Stimulated activated CD8-positive, alpha-beta memory T cell treated with anti-CD3 and anti-CD28 coated beads, Interleukin-12 subunit alpha, Interleukin-12 subunit beta, amount 100 ng/mL, for 1 hour (primary cell): Measurements from ENCODE around the gene BMP4.
"Not testable (repeated sequence)": the region's sequence is repeated elsewhere in the genome, so short reads cannot be mapped to it uniquely, and the experiment has no call there.

ENCODE experiments used
- DNase-seq: peaks from one replicate; pipeline ENCODE4 v3.0.0-alpha.2; 2020; ENCODE audit warnings: low read depth

Gene BMP4

DNA sequence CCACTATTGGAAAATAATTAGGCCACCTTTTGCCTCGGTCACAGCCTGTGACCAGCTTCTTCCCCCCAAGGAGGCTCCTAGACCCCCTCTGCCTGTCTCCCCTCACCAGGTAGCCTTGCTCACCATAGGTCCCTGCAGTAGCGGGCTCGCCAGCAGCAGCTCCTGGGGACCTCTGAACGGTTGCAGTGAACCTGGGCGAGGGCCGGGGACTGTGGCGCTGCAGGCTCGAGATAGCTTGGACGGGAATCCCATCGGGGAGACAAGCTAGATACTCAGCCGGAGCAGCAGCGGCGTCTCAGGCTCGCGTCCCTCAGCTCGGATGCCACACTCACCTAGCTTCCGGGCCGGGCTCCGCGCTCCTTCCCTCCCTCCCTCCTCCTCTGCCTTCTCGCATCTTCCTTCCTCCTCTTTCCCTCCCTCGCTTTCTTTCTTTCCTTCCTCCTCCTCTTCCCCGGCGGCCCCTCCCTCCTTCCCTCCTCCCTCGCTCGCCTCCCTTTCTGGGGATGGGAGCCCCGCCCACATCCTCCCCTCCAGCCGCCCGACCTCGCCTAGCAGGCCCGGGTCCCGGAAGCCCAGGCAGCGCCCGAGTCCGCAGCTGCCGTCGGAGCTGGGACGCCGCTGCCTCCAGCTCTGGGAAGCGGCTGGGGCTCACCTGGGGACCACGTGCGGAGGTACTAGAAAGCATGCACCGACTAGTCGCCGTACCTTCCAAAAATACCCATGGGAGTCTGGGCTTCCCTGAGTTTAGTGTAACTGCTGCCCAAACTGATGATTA lies at the start of gene BMP4:
Gene BMP4 (minus strand): TSS at position 399 of the 775 bp plus-strand sequence. CDS start 4,603 bp downstream, outside the sequence.
- no peak for DNase-seq

DNA sequence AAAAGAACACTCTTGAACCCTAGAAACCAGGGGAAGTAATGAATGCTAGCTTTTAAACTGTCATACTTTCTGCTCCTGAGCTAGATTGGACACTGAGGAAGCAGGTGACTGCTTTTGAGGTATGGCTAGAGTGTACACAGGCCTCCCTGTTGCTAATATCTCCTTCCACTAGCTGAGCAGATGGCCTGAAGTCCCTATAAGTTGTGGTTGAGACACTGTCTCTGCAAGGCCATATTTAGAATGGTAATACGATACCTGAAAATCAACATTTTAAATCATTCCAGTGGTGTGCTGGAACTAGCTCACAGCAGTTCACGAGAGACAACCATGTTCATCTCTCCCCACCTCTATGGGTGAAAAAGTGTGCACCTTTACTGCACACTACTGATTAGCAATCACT lies 46.4 kb upstream of the BMP4 start:
- DNase-seq: no peak

DNA sequence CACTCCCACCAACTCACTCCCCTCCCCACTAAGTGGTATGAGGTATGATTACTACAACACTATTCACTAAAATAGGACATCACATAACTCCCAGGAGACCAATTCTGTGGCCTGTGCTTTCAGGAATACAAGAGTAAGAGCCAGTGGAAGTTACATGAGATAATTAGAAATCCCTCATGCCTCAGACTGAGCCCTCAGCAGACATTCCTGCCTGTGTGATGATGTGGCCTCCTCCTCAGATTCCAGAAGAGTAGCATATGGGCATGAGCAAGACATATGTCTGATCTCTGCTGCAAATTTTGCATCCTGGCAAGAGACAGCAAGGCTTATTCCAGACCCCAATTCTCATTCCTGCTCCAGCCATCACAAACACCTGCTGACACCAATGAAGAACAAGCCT lies 46.0 kb upstream of the BMP4 start:
- DNase-seq: no peak

DNA sequence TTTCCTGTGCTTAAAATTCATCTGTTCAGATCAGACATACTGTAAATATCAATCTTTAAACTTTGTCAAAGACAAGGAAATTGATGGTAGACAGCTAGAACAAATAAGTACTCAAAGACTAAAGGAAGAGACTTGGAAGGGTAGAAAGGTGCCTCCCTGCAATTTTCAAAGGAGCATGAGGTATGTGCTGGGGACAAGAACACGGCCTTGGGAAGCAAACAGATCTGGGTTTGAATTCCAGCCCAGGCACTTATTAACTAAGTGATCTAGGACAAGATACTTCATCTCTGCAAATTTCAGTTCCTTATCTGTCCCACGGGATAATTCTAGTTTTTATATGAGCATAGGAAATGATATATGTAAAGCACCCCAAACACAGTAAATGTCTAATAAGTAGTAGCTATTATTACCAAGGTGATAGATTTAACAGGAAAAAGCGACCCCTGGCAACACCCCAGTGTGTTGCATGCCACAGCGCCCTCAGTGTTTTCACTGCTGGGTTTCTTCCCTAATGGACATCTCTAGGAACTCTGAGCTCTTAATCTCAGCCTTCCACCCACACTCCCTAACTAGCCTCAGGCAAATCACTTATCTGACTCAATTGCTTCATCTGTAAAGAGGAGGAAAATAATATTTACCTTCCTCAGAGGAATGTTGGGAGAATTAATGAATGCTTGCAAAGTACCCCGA lies 44.7 kb upstream of the BMP4 start:
- no peak for DNase-seq

DNA sequence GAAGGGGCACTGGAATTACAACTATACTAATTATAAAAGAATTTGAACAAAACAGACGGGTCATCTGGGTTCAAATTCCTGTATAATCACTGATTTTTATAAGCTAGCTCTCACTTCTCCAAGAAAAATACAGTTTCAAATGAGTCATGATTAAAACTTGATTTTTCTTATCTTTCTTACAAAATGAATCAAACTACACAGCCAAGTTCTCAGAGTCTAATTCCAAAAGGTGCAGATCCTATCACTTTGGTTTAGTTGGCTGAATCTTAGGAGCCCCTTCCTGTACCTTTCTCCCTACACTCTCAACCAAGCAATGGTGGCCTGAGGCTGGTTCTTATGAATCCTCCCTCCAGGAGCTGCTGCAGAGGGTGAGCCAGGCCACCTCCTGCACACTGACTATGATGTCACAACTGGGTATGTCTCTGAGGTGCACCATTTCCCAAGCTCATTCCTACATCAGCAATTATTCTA lies 43.8 kb upstream of the BMP4 start:
- no peak for DNase-seq

DNA sequence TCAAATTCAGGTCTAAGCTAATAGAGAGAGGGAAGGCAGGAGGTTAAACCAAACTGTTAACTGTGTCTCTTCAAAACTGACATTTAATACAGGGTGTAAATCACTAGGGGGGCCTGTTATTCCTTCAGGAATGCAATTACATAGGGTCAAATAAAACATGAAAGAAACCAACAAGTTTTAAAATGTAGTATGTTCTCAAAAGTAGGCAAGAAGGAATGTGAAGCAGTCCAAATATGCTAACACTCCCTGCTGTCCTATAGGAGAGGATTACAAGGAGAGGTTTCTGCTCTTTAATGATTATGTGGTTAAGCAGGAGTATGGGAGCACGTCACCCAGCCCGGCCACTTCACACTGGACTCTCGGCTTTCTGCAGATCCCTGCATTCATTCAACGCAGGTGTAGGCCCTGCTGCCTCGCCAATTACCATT lies 42.5 kb upstream of the BMP4 start:
- no peak for DNase-seq

DNA sequence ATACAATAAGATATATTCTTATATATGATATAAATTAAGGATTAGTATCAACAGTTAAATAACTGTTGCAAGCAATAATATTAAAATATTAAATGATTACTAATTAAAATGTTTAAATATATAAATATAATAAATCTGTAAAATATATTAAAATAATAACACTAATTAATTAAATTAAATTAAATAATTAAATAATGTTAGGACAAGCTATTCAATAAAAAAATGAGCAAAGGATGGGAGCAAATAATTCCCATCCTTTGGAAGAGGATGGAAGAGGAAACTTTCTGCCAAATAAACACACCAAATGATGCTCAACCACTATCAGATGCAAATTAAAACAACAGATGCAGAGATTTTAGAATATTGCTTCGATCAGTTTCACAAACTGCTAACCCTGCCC lies 39.4 kb upstream of the BMP4 start:
- no peak for DNase-seq

DNA sequence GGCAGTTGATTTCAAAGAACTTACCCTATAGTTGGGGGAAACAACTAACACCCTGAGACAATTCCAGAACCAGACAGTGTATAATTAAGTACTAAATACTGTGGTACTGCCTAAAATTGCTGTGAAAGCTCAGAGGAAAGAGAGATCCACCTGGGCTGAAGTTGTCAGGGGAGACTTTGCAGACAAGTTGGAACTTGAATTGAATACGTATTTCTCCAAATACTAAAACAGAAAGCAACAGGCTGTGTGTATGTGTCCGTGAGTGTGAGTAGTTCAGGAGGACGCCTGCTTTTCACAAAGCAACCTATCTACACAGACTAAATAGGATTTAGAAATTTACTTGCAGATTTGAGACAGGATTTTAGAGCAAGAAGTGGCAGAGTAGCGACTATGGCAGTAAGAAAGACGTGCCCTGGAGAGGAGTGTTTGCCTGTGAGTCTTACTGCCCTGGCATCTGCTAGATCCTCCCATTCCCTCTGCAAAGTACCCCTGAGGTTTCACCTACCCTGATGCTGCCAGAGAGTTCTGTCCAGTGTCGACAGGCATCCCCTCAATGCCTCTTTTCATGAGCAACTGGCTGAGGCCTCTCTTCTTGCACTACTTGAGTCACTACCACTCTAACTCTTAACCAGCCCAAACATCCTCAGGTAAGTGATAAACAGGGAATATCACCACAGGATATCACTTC lies 37.4 kb upstream of the BMP4 start:
- DNase-seq: no peak

DNA sequence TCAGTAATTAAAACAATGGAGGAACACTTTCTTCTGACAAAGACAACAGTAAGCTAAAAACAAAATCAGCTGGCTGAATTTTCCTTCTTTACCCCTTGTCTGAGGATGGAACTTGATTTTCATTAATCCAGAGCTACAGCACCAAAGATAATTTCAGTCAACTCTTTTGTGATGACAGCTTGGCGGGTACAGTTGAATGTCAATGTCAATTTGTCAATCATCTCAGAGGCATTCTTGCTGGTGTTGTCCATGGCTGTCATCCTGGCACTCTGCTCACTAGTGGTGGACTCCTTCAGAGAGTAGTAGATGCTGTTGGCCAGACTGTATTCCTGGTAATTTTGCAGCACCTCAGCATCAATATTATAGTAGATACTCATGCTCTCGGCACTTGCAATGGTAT lies 34.4 kb upstream of the BMP4 start:
- no peak for DNase-seq

DNA sequence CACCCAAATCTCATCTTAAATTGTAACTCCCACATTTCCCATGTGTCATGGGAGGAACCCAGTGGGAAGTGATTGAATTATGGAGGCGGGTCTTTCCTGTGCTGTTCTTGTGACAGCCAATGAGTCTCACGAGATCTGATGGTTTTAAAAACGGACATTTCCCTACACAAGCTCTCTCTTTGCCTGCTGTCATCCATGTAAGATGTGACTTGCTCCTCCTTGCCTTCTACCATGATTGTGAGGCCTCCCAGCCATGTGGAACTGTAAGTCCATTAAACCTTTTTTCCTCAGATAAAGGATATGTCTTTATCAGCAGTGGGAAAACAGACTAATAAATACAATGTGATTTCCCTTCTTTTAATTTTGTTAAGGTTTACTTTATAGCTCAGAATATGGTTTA lies 30.1 kb upstream of the BMP4 start:
- DNase-seq: not testable (repeated sequence)

DNA sequence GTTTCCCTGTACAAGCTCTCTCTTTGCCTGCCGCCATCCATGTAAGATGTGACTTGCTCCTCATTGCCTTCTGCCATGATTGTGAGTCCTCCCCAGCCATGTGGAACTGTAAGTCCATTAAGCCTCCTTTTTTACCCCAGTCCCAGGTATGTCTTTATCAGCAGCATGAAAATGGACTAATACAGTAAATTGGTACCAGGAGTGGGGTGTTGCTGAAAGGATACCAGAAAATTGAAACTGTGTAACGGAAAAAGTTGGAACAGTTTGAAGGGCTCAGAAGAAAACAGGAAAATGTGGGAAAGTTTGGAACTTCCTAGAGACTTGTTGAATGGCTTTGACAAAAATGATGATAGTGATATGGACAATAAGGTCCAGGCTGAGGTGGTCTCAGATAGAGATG lies 28.3 kb upstream of the BMP4 start:
- not testable (repeated sequence) for DNase-seq

DNA sequence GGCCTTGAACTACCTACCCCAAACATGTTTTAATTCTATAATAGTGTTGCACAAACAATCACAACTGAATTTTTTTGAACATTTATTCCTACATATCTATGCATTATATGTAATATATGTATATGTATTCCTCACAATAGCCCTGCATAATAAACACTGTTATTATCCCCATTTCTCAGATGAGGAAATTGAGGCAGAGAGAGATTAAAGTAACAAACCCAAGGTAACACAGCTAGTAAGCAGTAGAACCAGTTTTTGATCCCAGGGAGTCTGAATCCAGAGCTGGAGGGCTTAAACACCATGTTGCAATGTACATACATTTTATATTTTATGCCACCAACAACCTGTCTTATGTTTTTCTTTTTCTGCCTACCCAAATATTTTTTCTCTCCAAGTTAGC lies 26.5 kb upstream of the BMP4 start:
- no peak for DNase-seq

DNA sequence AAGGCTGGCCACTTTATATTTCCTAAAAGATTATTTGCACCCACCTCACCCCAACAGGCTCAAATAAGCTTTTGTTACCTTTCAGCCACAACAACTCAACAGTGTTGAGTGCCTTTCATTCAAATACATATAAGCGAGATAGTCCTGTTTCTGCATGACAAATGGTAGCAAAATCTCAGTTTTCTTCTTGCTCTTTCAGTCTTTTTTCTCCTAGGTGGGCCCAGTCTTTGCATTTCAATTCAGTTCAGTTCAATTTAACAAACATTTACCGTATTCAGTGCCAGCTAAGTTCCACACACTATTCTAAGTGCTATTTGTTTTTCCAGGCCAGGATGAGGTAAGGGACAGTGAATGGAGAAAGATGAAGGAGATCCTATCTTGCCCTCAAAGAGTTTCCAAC lies 25.9 kb upstream of the BMP4 start:
- no peak for DNase-seq

DNA sequence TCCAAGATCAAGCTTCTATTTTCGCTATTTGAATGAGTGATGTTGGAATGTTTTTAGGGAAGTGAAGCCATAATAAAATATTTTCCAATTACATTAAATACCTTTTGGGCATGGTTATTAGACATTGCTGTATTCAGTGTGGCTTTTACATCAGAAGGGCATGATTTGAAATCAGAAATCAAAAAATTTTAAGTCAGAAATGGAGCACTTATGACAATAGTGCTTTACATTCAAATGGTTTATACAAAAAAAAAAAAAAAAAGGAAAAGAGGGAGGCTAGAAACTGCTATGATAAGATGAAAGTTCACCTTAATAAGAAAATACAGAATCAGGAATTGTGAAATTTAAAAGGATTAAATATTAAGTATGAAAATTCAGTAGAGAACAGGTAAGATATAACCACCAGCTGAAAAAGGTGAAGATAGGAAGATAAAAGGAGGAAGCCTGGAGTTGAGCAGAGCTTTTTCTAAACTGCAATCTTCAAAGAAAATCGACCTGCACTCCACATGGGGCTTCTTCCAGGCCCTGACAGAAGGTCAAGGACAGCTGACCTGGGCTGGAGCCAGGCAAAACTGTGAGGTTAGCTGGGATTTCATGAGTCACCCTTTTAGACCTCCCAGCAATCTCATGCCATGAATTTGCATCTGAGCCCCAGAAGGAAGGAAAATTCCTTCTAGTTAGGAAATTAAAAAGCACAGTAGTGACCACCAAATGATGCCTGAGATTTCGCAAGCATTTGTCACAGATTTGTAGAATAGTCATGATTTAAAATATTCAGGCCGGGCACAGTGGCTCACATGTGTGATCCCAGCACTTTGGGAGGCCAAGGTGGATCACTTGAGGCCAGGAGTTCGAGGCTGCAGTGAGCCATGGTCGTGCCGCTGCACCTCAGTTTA lies 23.4 kb upstream of the BMP4 start:
- DNase-seq: no peak

DNA sequence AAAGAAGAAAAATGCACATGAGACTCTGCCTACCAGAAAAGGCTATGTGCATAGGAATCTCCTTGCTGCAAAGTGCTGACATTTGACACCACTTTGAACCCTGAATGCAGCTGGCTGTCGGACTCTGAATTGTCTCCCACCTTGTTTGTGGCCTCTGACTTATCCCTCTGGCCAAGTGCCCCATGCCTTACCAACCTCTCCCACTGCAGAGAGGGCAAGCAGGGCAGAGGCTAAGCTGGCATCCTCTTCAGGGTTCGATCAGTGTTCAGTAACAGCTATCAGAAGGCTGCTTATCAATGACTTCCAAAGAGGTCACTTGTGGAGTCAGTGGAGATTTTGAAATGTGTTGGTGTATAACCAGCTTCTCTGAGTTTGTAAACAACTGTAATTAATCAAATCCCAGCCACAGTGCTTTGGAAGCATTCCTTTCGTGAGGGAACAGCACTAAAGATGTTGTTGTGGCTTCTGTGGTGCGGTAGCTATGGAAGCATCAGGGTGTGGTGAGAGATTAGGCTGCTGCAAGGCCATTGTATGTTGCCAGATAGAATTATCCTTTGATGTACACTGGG lies 22.6 kb upstream of the BMP4 start:
- no peak for DNase-seq

DNA sequence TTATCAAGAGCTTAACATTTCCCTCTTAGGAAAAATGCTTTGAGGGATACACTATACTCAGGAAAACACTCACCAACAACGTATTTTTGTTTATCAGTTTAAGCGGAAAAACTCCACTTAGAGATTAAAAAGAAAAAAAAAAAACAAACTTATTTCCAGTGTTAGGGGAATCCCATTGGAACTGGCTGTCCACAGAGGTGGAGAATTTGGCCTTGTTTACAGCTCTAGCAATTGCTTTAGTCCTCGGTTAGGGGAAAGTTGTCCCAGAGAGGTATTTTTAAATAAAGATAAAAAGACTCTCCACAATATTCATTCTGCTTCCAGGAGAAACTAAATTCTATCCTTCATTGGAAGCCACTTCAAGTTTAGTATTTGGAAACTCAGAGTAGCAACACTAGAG lies 21.6 kb upstream of the BMP4 start:
- DNase-seq: no peak

DNA sequence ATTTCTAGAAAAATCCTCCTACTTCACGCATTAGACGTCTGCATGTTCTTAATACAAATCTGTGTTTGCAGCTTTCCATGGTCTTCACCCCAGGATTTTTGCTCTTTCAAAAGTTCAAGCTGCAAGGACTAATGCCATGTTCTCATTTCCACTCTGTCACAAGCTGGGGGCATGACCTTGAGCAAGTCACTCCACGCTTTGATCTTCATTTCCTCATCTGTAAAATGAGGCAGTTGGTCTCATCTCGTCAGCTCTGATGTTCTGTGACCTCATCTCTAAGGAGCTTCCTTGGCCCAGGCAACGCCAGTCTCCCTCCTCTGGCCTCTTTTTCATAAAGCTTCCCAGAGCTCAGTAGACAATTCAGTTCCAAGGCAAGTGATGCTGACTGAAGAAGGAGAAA lies 18.8 kb upstream of the BMP4 start:
- no peak for DNase-seq

DNA sequence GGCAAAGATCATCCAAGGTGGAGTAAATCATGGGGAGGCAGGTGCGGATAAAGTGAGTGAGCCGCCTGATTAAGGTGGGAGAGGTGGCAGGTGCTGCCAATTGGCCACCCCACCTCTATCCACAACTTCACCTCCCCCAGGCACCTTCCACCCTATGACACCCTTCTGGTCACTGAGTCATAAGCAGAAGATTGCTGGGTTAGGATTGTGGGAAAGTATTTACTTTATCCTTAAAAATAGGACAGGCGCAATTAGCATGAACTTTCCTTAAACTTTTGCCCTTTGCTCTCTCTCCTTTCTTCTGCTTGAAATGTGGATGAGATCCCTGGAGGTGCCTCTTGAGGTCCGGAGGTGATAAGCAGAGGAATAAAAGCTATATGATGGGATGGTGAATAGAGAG lies 14.9 kb upstream of the BMP4 start:
- DNase-seq: no peak

DNA sequence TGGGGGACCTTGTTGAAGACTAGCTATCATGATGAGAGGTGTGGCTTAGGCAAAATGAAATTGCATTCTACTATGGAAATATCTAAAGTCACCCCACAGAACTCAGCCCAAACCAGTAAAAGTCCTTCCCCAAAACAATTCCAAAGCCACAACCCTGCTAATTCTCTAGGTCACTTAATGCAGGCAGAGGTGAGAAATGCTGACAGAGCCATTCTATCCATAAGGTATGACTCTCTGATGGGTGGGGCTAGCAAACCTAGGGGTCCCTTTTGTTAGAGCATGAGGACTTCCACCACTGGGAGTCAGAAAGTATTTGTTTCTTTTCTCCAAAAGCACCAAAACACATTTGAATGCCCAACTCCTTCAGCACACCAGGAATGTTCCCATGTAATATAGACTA lies 12.7 kb upstream of the BMP4 start:
- DNase-seq: no peak

DNA sequence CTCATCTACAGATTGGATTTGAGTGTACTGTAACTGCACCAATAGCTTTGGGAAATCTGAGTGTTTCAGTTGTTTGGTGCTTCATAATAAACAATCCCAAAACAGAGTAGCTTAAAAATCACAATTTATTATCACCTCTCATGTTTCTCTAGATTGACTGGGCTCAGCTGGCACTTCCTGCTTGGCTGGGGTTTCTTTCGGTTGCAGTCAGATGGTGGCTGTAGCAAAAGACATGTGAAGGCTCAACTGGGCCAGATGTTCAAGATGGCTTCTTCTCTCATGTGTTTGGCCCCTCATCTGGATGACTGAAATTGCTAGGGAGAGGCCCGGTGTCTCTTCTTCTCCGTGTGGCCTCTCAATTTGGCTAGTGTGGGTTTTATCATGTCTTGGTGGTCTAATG lies 12.1 kb upstream of the BMP4 start:
- no peak for DNase-seq

DNA sequence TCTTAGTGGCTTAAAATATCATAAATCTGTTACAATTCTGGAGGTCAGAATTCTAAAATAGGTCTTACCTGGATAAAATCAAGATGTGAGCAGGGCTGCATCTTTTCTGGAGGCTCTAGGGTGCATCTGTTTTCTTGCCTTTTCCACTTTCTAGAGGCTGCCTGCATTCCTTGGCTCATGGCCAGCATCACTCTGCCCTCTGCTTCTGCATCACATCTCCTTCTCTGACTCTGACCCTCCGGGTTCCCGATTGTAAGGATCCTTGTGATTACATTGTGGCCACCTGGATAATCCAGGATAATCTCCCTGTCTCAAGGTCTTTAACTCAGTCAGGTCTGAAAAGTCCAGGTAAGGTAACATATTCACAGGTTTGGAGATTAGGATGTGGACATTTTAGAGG lies 11.0 kb upstream of the BMP4 start:
- no peak for DNase-seq

DNA sequence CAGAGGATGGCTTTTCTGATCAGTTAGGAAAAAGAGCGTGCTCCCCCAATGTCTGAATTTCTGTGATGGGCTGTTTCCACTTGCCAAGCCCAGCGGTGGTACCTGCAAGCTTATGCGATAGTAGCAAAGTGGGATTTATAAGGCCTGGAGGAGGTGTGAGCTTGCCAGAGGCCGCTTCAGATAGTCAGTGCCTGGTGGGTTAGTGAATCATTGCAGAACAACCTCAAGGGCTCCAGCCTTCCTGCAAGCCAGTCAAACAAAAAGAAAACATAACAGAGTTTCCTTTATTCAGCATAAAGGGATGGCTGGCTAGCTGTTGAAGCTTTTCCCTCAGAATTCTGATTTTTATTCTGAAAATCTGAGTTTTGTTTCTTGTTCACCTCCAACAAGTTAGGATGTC lies 7.6 kb upstream of the BMP4 start:
- DNase-seq: no peak
